ENCODE data around the gene CMSS1.
"Not testable (repeated sequence)": the region's sequence is repeated elsewhere in the genome, so short reads cannot be mapped to it uniquely, and the experiment has no call there.

CMSS1 gene

DNA sequence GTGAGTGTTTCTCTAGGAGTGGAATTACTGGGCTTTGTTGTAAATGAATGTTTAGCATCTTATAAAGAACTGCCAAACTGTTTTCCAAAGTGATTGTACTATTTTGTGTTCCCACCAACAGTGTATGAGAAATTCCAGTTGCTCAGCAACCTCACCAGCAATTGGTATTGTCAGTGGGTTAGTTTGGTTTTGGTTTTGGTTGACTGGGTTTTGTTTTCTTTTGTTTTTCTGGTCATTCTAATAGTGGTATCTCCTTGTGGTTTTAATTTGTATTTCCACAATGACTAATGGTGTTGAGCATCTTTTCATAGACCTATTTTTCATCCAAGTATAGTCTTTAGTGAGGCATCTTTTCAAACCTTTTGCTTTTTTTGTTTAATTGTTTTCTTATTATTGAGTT is 269.5 kb downstream of the CMSS1 start:
- no peak for DNase-seq

DNA sequence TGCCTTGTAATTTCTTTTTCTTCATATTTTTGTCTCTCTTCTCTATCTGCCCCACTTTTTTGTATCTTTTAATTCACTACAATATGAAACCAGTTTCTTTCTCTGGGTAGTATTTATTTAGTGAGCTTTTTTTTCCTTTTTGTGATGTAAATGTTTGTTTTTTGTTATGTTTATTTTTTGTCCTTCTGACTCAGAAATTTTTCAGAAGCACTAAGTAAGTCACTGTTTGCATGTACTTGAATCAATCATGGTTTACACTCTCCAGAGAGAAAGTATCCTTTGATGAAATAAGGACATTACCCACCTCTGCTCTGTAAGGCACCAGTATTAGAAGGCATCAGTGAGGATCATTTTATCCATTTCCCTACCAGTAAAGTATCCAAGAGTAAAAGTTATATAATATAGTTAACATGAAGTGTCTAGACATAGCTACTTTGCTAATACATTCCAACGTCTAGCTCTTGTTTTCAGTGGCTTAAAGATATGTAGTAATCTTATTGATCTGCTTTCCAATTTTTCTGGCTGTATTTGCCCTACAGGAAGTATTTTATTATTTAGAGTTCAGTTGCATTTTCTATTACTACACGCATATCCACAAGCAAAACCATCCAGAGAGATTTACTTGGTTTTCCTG is 271.2 kb downstream of the CMSS1 start:
- no peak for DNase-seq

DNA sequence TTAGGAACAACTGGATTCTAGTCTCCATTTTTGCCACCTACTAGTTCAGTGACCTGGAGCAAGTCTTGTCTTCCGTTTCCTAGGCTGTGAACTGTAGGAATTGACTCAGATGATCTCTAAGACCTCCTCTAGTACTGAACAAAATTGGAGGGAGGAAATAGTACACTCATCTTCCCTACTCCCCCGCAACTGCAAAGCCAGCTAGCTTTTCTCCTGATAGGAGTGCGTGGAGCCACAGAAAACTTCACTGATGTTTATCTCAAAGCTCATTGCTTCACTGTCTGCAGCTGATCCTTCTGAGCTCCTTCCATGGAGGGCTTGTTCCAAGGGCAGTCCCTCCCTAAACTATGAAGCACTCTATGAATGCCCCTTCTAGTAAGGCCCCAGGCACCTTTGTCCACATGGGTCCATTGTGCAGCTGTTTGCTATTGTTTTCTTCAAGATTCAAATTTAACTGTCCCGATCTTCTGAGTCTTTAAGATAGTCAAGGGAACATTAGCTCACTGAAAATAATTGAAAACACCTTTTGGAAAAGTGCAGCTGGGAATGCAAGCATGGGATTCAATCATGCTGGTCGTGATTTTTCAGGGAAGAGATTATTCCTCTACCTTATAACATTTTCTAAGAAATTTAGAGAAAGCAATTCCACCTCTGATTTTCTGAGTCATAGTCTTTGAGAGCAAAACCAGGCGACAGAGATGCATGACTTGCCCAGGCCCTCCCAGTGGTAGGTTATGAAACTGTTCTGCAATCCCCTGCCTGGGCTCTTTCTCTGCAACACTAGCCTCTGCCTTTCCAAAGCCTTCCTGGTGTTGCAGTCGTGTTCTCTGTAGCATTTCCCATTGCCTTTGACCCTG is 272.4 kb downstream of the CMSS1 start:
- no peak for DNase-seq

DNA sequence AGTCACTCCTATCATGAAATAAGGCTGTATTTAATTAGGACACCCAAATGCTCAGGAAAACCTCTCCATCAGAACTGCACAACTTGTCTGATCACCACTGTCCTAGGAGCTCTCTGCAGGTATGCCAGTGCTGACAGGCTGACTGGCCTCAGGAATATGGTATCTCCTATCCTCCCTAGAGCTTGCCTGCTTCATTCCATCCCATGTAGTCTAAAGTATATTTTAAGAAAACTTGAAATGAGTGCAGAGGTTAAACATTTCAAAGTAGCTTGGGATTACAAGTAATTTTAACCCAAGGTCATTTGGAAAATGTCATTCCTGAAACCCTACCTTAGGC is 273.0 kb downstream of the CMSS1 start:
- no peak for DNase-seq

DNA sequence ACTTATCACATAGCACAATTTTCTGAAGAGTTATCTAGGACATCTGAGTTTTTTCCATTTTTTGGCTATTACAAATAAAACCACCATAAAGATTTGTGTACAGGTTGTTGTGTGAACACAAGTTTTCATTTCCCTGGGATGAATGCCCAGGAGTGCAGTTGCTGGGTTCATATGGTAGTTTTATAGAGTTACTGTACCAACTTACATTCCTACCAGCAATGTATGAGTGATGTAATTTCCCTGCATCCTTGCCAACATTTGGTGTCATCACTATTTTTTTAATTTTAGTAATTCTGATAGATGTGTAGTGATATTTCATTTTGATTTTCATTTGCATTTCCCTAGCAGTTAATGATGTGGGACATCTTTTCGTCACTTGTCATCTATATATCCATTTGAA is 276.2 kb downstream of the CMSS1 start:
- no peak for DNase-seq

DNA sequence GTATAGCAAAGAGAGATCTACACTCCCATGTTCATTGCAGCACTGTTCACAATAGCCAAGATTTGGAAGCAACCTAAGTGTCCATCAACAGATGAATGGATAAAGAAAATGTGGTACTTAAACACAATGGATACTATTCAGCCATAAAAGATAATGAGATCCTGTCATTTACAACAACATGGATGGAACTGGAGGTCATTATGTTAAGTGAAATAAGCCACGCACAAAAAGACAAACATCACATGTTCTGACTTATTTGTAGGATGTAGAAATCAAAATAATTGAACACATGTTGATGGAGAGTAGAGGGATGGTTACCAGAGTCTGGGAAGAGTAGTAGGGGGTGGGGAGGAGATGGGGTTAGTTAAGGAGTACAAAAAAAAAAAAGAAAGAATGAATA is 278.6 kb downstream of the CMSS1 start:
- DNase-seq: not testable (repeated sequence)

DNA sequence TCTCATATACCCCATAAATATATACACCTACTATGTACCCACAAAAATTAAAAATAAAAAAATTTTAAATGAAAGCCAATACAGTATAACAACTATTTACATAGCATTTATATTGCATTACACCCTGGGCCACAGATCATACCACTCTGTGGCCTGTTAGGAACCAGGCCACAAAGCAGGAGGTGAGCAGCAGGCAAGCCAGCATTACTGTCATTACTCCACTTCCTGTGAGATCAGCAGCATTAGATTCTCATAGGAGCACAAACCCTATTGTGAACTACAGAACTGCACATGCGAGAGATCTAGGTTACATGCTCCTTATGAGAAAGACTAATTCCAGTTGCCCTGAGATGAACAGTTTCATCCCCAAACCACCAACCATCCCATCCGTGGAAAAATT is 279.2 kb downstream of the CMSS1 start:
- no peak for DNase-seq

DNA sequence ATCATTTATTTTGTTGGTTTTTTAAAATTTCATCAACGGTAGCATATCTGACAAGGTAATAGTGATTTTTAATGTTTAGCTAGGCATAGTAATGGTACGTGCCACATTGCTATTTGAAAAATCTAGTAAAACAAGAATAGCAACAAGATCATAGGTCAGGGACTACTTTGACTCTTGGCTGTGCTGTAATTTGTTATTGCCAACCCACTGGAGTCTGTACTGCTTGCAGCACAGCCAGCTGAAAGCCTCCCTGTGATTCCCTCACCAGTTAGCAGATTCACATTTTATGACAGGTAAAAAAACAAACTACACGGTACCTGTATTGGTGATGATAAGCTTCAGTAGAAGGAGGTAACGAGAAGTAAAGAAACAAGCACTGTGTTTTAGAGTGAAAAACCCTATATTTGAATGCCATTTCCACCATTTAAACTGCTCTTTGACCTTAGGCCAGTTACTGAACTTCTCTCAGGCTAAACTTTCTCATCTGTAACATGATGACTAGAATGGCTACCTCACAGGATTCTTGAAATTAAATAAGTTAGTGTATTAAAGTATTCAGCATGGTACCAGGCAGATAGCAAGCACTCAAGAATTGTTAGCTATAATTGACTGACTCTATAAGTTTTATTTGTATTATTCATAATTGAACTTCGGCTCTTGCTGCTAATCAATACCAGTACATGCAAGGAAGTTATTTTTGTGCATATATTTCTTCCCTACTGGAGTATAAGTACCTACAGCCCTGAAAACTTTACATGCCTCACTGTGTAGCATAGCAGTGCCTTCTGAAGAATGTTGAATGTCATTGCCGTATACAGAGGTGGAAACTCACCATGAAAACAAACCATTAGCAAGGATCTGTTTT is 280.5 kb downstream of the CMSS1 start:
- DNase-seq: no peak

DNA sequence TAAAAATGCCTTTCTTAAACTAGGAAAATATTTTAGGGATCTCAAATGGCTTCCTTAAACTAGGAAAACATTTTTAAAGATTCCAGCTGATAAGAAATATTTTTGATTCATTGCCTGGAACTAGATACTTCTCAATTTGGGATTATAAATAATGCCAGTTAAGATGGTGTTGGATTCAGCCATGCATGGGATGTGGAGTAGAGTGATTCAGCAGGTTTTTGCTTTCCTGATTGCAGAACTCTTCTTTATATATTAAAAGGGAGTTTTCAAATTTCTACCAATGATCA is 281.1 kb downstream of the CMSS1 start:
- DNase-seq: no peak

DNA sequence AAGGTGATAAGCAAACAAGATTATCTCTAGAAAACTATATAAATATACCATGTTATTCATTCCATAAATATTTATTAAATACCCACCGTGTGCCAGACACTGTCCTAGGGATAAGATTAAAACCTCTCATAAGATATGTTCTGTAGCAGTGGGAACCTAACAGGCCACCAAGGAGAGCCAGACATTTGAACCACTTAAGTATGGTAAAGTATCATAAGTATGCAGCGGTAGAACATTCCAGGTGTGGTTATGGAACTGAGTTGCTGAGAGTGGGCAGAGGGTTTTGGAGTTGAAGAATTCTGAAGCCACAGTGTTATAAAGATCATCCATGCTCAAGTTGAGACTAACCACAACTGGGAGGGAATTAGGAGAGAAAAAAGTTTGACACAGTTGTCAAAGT is 282.0 kb downstream of the CMSS1 start:
- DNase-seq: no peak

DNA sequence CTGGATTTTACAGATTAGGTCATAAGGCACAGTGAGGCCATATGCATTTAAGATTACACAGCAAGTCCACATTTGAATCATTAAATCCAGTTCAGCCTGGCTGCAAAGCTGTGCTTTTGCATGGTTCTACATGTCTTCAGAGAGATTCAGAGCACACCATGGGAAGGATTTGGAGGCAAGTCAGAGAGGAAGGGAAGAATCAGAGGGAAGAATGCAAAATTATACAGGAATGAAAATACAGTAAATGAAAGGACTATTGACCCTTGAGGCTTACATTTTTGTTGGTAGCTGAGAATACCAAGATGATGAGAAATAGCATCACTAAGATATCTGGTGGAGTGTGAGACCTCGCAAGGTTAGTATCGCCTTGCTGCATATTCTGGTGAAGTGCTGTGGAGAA is 282.8 kb downstream of the CMSS1 start:
- DNase-seq: no peak

DNA sequence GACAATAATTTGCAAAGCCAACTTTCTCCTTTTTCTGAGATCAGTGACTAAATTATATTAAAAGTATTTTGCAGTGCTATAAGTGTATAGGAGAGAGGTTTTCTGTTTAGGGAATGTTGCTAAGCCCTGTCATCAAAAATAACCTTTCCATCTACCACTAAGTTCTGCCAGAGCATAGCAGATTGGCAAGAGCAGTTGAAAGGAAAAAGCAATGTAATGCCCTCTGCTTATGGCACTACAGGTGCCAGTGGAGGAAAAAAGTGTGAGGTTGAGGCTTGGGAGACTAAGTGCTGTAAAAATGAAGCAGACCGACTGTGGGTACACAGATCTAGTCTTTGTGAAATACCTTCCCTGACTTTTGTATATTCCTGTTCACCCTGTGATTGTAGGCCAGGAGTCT is 285.1 kb downstream of the CMSS1 start:
- DNase-seq: no peak

DNA sequence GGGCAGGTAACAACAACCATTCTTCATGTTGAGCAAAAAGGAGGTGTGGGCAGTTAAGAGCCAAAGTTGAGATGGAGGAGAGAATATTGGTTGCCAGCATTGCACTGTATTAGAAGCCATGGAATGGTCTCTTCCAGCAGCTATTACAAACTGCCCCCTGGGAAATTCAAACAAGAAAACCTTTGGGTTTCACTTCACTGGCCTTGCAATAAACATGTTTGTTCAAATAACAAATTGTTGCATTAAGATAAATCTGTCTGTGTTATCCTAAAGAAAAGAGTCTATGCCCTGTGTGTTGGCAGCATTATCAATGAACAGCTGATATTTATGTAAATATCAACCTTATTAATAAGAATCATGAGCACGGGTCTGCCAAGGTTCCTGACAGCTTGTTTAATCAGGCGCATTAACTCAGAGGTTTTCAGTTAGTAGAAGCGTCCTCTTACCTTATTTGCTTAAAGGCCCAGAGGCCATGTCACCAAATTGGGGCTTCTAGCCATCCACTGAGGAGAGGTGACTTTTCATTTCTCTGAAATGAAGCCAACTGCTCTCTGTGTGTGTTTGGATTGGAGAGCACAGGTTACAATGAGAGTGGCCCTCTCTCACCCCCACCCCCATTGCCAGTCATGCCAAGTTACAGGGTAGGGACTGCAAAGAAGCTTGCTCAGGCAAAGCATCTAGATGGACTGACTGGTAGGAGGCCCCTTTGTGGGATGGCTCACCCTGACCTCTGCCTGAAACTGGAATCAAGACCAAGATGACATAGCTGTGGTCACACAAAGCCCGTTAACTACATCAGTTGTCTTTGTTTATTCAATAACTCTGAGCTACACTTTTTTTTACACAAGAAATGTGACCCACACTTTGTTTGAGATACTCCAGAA is 286.1 kb downstream of the CMSS1 start:
- no peak for DNase-seq

DNA sequence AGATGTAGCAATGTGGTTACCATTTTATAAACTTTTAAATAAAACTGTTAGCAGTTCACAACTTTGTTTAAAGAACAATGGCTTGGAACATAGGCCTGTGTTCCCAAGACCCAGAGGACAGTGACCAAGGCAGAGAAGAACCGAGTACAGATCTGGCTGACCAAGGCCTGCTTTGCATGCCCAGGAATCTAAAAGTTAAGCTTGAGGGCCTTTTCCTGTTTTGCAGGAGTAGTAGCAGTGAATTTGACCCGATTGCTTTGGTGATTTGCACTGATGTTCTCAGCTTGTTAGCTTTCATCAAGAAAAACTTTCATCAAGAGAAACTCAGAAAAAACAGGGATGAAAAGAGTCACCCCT is 286.8 kb downstream of the CMSS1 start:
- DNase-seq: no peak

DNA sequence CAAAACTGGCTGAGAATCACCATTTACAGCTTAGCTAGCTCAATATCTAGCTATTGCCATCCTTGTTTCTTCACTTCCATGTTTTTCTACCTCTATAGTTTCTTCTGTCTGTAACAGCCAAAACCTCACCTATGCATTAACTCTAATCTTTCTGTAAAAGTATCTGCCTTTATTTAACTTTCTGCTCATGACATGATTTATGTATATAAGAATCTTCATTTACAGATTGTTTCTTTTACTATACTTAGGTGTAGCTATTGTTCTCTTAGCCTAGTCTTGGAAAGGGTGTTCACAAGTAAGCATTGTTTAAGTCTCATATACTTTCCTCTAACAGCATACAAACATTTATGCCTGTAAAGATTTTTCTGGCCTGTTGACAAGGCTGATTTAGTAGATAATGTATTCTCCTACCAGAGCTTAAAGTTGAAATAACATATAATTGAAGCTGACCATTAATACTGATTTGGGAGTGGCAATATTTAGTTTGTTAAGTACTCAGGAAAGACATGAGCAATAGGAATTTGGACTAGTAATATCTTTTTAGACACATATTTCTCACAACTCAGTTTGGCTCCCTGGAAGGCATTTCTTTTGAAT is 287.3 kb downstream of the CMSS1 start:
- no peak for DNase-seq

DNA sequence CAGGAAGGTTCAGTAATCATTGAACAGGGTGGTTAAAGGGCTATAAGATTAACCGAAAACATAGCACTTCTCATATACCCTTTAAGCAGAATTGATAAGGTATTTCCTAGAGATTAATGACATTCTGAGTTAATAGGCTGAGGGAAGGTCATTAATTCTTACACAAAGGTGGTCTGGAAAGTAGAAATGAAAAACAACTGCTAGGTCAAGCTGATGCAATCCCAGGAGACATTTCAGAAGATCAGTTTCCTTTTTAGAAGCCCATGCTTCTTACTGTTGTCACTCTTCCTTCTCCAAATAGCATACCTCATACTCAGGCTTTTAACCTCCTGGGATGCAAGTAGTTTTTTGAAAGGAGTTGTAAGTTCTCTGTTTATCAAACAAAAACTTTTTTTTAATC is 287.8 kb downstream of the CMSS1 start:
- no peak for DNase-seq

DNA sequence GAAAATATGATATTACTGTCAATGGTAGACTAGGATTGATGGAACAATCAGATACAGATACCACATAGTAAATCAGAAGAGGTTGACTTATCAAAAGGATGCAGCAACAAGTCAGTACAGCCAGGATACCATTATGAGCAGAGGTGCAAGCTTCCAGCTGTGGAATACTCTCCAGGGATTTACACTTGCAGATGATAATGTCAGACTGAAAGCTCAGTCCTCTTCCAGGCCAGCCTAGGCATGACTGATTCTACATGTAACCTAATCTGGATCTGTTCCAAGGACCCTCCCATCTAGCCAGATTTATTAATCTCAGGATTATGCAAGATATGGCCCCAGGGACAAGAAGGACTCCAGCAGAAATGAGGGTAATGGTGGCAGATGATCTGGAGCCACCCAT is 288.4 kb downstream of the CMSS1 start:
- no peak for DNase-seq

DNA sequence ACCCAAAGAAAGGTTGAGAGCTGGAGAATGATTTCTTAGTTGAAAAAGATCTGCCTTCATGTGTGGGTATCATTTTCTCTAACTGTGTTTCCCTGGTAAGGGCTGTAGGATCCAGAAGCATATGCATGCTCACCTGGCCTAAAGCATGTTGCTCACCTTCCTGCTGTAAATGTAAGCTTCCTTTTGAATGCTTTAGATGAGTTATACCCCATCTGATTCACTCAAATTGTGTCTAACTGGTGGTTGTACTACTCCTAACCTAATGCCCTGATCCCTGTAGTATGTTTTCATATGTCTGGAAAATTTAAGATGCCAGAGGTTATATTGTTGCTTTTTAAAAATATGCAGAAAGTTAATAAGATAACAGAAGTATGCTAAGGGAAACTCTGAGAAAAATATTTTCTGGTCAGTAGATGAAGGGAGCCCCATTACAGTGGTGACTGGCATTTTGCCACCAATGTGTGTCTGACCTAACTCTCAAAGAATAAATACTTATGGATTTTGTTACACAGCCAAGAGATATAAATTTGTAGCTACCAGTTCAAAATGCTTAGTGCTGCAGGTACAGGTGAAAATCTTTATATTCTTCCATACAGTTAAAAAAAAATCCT is 289.0 kb downstream of the CMSS1 start:
- DNase-seq: no peak

DNA sequence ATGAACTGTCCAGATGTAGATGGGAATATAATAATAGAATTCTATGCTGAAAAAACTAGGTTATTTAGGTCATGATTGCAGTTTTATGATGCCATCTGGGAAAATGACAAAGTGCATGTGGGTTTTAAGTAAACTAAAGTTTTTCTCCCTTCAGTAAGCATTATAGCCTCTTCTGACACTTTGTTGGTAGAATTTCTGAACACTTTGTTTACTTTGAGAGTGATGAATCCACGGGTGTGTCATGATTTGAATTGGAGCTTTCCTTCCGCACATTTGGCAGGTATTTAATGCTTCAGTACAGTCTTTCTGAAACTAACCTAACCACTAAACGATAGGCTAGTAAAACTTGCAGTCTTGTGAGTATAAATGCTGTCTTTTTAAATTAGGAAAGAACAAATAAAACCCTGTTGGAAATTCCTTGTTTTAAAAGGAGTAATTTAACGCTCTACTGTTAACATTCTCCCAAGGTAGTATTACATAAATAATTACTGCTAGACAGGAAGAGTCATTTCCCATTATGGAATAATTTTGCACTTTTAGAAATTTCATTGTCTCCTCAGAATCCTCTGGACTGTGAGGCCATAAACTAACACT is 289.7 kb downstream of the CMSS1 start:
- DNase-seq: no peak

DNA sequence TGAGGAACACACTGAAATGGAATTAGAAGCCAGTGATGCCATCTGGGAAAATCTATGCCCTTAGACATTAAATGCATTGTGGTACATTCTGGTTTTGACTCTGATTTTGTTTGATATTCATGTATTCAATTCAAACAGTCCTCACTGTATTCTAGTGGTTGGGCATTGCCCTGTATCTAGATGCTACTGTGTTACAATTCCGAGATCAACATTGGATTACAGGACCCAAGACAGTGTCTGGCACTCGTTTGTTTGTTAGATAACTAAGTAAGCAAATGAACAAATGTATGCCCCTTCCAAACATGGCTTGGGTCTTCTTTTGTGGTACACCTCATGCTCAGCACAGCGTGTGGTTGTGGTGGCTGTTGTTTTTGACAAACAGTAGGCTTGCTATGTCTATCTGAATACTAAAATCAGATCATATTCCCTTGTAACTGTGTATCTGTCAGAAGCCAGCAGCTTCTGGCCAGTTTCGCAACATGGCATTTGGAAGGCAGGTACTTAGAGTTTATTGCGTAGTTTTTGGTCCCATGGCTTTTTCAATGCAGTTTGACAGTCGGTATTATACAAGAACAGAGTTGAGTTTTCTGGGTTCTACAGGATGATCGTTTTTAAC is 290.9 kb downstream of the CMSS1 start:
- DNase-seq: no peak

DNA sequence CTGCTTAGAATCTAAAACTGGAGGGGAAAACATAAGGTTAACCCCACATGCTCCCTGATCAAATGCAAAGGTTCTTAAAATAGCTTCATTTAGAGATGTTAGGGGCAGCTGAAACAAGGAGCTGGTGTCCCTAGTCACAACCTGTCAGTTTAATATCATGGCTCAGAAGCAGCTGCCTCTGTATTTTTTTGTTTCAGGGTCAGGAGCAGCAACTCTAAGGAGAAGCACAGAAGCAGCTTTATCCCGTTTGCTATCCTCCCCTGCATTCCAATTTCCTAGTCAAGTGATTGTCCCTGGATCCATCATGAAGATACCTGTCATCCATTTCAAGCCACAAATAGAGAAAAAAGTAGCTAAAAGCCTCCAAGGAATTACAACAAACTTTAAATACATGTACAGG is 292.5 kb downstream of the CMSS1 start:
- DNase-seq: no peak
